Measurements from ENCODE around the gene TFRC. TPM values are rescaled to one million over a fixed set of nuclear protein-coding genes. Genes with fewer than 3 reads are reported as not detected.

The TFRC gene
- total RNA-seq, 1 donor from 2014 or later = 87.7 TPM

Small RNA genes lying within 50 kb of the gene (small RNA-seq; reads per million reads assigned to genes)
- not detected for gene RNU7-18P

Other genes starting within 250 kb of the TFRC start
- 5.4 and 19.0 TPM in 2 replicates for gene TNK2, start 173.5 kb downstream of the TFRC start, total RNA-seq (ENCODE audit: low replicate concordance)
- gene ZDHHC19, start 129.3 kb upstream of the TFRC start, total RNA-seq (ENCODE audit: low replicate concordance) = not detected in 2 replicates
- gene SLC51A, start 134.4 kb upstream of the TFRC start, total RNA-seq (ENCODE audit: low replicate concordance) = 0.28 TPM in 1 of 2 replicates, not detected in the other
- 24.6 and 29.3 TPM in 2 replicates for gene PCYT1A, start 205.6 kb upstream of the TFRC start, total RNA-seq (ENCODE audit: low replicate concordance)
- gene DYNLT2B, start 236.2 kb upstream of the TFRC start, total RNA-seq (ENCODE audit: low replicate concordance) = 29.9 and 44.8 TPM in 2 replicates